Activated CD8-positive, alpha-beta memory T cell treated with anti-CD3 and anti-CD28 coated beads, Interleukin-2, amount 50 U/mL, for 1 hour (primary cell): ENCODE results near the gene S100A7A.
"Not testable (repeated sequence)": the region's sequence is repeated elsewhere in the genome, so short reads cannot be mapped to it uniquely, and the experiment has no call there.

Experiments used
- DNase-seq: peaks from one replicate; pipeline ENCODE4 v3.0.0-alpha.2; 2020; ENCODE audit errors: extremely low read depth

Gene S100A7A

GRCh38 chr1:153422450-153423068 lies 6.2 kb downstream of the S100A7A start:
- peak; percentile 23 for DNase-seq

- no peak for DNase-seq
Measured at GRCh38 chr1:153426809-153427208, 10.5 kb downstream of the S100A7A start.

- no peak for DNase-seq
Measured at GRCh38 chr1:153428073-153428638, 11.8 kb downstream of the S100A7A start.

GRCh38 chr1:153428791-153429190 lies 12.5 kb downstream of the S100A7A start:
- no peak for DNase-seq

- DNase-seq, result no peak
Measured at GRCh38 chr1:153429266-153430165, 13.2 kb downstream of the S100A7A start.

- no peak for DNase-seq
Measured at GRCh38 chr1:153430166-153430553, 13.8 kb downstream of the S100A7A start.

- no peak for DNase-seq
Measured at GRCh38 chr1:153430561-153430960, 14.2 kb downstream of the S100A7A start.

GRCh38 chr1:153431002-153431401 lies 14.7 kb downstream of the S100A7A start:
- no peak for DNase-seq

- DNase-seq, result no peak
Measured at GRCh38 chr1:153431427-153431826, 15.1 kb downstream of the S100A7A start.

- no peak for DNase-seq
Measured at GRCh38 chr1:153431928-153432327, 15.6 kb downstream of the S100A7A start.

- DNase-seq, result no peak
Measured at GRCh38 chr1:153432874-153433681, 16.8 kb downstream of the S100A7A start.

- no peak for DNase-seq
Measured at GRCh38 chr1:153434746-153435455, 18.6 kb downstream of the S100A7A start.

GRCh38 chr1:153437236-153437635 lies 20.9 kb downstream of the S100A7A start:
- DNase-seq, result no peak

GRCh38 chr1:153438599-153438998 lies 22.3 kb downstream of the S100A7A start:
- DNase-seq, result no peak

- DNase-seq, result no peak
Measured at GRCh38 chr1:153439273-153439672, 23.0 kb downstream of the S100A7A start.

GRCh38 chr1:153441238-153441755 lies 25.0 kb downstream of the S100A7A start:
- no peak for DNase-seq

GRCh38 chr1:153443486-153443885 lies 27.2 kb downstream of the S100A7A start:
- no peak for DNase-seq

GRCh38 chr1:153444078-153444477 lies 27.8 kb downstream of the S100A7A start:
- DNase-seq, result no peak

- DNase-seq, result no peak
Measured at GRCh38 chr1:153447498-153448170, 31.3 kb downstream of the S100A7A start.

GRCh38 chr1:153448851-153449250 lies 32.5 kb downstream of the S100A7A start:
- DNase-seq, result not testable (repeated sequence)

GRCh38 chr1:153456396-153456795 lies 40.1 kb downstream of the S100A7A start:
- DNase-seq, result no peak
